ENCODE measurements around the gene ELAVL3.
"Not testable (repeated sequence)": the region's sequence is repeated elsewhere in the genome, so short reads cannot be mapped to it uniquely, and the experiment has no call there.

The ELAVL3 gene

DNA sequence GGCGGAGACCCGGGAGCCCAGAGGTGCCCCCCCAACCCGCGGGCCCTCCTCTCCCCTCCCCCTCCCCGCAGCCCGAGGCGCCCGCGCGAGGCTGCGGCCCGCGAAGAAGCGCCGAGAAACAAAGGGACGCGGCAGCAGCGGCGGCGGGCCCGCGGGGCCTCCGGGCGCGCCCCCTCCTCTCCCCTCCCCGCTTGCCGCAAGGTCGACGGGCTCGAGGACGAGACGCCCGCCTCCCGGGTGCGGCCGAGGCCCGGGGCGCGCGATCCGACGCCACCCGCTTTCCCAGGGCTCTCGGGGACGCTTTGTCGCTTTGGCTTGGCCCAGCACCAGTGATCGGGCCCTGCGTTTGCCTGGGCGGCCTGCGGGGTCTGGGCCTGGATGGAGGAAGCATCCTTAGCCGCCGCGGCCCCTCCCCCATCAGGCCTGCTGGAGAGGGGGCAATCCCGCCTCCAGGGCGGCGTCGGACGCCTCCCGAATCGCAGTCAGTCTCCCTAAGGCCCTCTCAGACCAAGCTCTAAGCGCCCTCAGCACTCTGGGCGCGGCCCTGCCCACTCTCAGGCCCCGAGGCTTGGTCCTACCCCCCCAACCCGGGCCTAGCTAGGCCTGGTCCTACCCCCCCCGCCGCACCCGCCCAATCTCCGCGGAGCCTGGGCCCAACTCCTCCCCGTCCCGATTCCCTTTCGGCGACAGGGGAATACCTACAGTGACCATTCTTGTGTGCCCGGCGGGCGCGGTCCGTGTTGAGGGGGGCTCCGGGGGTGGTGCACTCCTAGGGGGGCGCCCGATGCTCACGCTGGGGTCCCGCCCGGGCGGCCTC, 740 bp downstream of the ELAVL3 start:
- peaks cover 15% of the 10 kb centered on the region for H3K36me3 Mint-ChIP-seq
- H3K27ac Mint-ChIP-seq, result no peak overlapping the region
- H3K4me3 Mint-ChIP-seq, result no peak overlapping the region
- H3K4me1 Mint-ChIP-seq, result peaks cover 32% of the 10 kb centered on the region
- H3K27me3 Mint-ChIP-seq, result peaks cover 78% of the 10 kb centered on the region
- no peaks in the 10 kb centered on the region for H3K9me3 Mint-ChIP-seq
- no peak for DNase-seq
- CTCF ChIA-PET, result no interaction called here

DNA sequence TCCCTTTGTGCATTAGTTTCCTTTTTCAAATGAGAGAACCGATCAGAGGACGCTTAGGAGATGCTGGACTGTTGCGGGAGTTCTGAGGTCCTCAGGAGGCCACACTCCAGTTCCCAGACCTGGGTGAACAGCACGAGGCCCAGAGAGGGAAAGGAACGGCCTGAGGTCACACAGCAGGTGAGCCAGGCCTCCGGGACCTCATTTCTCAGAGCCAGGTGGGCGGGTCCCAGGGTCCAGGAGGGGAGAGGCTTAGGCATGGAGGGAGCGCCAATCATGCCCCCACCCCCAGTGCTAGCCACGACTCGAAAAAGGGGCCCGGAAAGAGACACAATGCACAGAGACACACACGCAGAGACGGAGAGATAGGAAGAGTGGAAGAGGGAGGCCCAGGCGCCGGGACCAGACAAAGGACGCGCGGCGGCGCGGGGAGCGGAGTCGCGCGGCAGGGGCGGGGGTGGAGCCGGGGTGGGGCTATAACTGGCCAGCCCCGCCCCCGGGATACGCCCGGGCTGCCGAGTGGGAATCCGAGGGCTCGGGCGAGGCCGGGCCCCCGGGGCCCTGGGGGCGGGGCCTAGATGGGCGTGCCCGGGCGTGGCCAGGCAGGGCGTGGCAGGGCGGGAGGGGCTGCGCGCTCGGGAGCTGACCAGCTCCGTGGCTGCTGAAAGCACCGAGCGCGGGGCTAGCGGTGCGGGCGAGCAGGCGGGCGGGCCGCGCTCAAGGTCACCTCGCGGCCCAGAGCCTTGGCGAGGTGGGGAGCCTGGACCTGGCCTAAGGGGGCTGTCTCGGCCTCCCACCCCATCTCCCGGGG, 1.6 kb downstream of the ELAVL3 start:
- CTCF ChIA-PET, result no interaction called here
- Mint-ChIP-seq H3K4me3 (no peak overlapping the region), H3K4me1 (peaks cover 30% of the 10 kb centered on the region), H3K9me3 (no peaks in the 10 kb centered on the region), H3K27ac (no peak overlapping the region), H3K27me3 (peaks cover 78% of the 10 kb centered on the region), H3K36me3 (peaks cover 10% of the 10 kb centered on the region)
- DNase-seq, result no peak

DNA sequence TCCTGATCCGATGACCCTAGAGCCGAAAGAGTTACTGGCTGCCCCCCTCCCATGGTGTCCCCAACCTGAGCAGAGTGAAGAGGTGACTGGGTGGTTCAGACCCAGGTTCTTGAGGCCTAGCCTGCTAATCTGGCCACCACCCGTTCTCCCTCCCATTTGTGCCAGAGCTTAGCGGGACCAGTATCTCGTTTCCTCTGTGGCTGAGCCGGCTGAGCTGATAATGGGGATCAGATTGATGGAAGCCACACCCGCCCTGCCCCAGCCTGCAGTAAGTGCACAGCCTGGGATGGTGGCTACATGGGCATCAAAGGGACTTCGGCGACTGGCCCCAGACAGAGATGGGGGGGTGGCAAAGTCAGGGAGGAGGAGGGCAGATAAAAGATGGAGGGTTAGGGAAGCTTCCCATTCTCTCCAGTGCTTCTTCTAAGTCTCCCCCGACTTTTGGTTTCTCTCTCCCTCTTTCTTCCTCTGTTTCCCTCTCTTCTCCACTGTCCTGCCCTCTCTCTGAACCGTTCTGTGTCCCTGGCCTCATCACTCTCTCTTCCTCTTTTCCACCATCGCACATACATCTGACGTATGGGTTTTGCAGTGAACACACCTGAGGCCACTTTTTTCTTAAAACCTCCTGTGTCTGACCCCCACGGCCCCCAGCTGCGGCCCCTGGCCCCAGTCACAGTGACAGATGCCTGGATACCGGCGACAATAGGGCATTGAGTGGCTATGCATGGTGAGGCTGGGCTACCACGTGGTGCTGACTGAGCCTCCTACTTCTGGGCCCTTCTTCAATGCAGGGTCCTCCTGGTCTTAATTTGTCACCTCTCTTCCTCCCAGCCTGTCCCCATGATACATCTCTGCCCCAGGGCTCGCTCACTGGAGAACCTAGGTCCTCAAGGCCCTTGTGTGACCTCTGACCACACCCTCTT, 2.4 kb downstream of the ELAVL3 start:
- Mint-ChIP-seq H3K27me3 (peaks cover 78% of the 10 kb centered on the region), H3K27ac (no peak overlapping the region), H3K9me3 (no peaks in the 10 kb centered on the region), H3K4me3 (no peak overlapping the region), H3K36me3 (peaks cover 7% of the 10 kb centered on the region), H3K4me1 (peaks cover 26% of the 10 kb centered on the region)
- CTCF ChIA-PET, result no interaction called here
- DNase-seq, result no peak

- Mint-ChIP-seq H3K27ac (no peak overlapping the region), H3K9me3 (no peaks in the 10 kb centered on the region), H3K4me1 (peaks cover 5% of the 10 kb centered on the region), H3K27me3 (peaks cover 71% of the 10 kb centered on the region), H3K36me3 (peaks cover 2% of the 10 kb centered on the region), H3K4me3 (no peak overlapping the region)
- DNase-seq, result no peak
- CTCF ChIA-PET, result interaction anchor here (1.4 kb wide), 1 partner anchor 93 kb away, joined by 3 read pairs; no protein-coding TSS in a partner anchor
Measured at GRCh38 chr19:11475861-11476260, 5.0 kb downstream of the ELAVL3 start.

DNA sequence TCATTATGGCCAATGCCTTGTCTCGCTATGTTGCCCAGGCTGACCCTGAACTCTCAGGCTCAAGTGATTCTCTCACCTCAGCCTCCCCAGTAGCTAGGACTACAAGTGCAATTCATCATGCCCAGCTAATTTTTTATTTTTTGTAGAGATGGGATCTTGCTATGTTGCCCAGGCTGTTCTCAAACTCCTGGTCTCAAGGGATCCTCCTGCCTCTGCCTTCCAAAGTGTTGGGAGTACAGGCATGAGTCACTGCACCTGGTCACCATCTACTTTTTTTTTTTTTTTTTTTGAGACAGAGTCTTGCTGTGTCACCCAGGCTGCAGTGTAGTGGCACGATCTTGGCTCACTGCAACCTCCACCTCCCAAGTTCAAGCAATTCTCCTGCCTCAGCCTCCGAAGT, 5.5 kb downstream of the ELAVL3 start:
- H3K27me3 Mint-ChIP-seq, result peaks cover 66% of the 10 kb centered on the region
- H3K4me3 Mint-ChIP-seq, H3K4me1 Mint-ChIP-seq, H3K36me3 Mint-ChIP-seq, DNase-seq, H3K27ac Mint-ChIP-seq, H3K9me3 Mint-ChIP-seq: not testable (repeated sequence)
- CTCF ChIA-PET, result interaction anchor here (1.4 kb wide), 1 partner anchor 92 kb away, joined by 3 read pairs; no protein-coding TSS in a partner anchor

DNA sequence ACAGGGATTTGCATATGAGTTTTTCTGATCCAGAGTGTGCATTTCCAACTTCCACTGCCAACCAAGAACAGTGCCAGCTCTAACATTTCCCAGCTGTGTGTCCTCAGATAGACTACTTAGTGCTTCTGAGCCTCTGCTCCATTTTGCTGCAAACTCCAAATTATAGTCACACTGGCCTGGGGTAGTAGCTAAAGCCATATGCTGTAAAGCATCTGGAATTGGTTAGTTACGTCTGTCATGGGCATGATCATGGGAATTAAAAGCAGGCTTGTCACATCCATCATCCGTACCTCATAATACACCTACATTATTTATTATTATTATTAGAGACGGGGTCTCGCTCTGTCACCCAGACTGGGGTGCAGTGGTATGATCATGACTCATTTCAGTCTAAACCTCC, 7.1 kb downstream of the ELAVL3 start:
- no peak overlapping the region for H3K27ac Mint-ChIP-seq
- no peaks in the 10 kb centered on the region for H3K36me3 Mint-ChIP-seq
- H3K9me3 Mint-ChIP-seq, result no peaks in the 10 kb centered on the region
- CTCF ChIA-PET, result no interaction called here
- no peak for DNase-seq
- no peaks in the 10 kb centered on the region for H3K4me1 Mint-ChIP-seq
- peaks cover 50% of the 10 kb centered on the region for H3K27me3 Mint-ChIP-seq
- no peak overlapping the region for H3K4me3 Mint-ChIP-seq

DNA sequence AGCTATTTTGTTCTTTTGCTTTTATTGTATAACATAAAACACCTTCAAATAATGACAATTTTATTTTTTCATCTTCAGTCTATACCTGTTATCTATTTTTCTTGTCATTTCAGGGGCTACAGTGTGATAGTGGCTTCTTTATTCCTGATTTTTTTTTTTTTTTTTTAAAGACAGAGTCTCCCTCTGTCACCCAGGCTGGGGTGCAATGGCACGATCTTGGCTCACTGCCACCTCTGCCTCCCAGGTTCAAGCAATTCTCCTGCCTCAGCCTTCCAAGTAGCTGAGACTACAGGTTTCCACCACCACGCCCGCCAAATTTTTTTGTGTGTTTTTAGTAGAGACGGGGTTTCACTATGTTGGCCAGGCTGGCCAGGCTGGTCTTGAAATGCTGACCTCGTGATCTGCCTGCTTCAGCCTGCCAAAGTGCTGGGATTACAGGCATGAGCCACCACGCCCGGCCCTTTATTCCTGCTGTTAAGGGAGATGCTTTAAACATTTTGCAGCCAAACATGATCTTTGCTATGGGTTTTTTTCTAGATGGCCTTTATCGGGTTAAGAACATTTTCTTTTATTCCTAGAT, 12.5 kb downstream of the ELAVL3 start:
- not testable (repeated sequence) for H3K27ac Mint-ChIP-seq, DNase-seq, H3K4me1 Mint-ChIP-seq, H3K9me3 Mint-ChIP-seq, H3K36me3 Mint-ChIP-seq, H3K4me3 Mint-ChIP-seq
- CTCF ChIA-PET, result interaction anchor here (1.7 kb wide), 1 partner anchor 14 kb away, joined by 5 read pairs; no protein-coding TSS in a partner anchor
- H3K27me3 Mint-ChIP-seq, result peaks cover 16% of the 10 kb centered on the region

DNA sequence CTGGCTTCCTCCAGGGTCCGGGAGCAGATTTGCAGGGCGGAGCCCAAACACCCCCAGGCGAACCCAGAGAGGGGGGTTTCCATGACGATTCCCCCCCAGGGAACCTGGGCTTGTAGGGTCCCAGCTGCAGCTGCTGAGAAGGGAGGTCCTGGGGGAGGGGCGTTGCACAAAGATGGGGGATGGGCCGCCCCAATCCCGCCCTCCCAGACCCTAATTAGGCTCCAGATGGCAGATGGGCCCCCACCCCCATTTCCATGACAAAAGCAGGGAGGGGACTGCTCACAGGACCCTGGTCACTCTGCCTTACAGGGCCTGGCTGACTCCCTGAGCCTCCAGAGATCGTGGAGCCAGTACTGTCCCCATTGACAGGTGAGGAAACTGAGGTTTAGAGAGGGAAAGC, 15.2 kb downstream of the ELAVL3 start:
- H3K36me3 Mint-ChIP-seq, result no peaks in the 10 kb centered on the region
- DNase-seq, result no peak
- H3K27ac Mint-ChIP-seq, result no peak overlapping the region
- H3K4me3 Mint-ChIP-seq, result no peak overlapping the region
- peaks cover 4% of the 10 kb centered on the region for H3K27me3 Mint-ChIP-seq
- CTCF ChIA-PET, result no interaction called here
- no peaks in the 10 kb centered on the region for H3K4me1 Mint-ChIP-seq
- no peaks in the 10 kb centered on the region for H3K9me3 Mint-ChIP-seq

GRCh38 chr19:11464333-11465265, 16.2 kb downstream of the ELAVL3 start:
- no peak overlapping the region for H3K27ac Mint-ChIP-seq
- H3K27me3 Mint-ChIP-seq, result peaks cover 11% of the 10 kb centered on the region
- no peaks in the 10 kb centered on the region for H3K4me1 Mint-ChIP-seq
- CTCF ChIA-PET, result no interaction called here
- H3K4me3 Mint-ChIP-seq, result no peak overlapping the region
- no peaks in the 10 kb centered on the region for H3K36me3 Mint-ChIP-seq
- no peaks in the 10 kb centered on the region for H3K9me3 Mint-ChIP-seq
- no peak for DNase-seq

DNA sequence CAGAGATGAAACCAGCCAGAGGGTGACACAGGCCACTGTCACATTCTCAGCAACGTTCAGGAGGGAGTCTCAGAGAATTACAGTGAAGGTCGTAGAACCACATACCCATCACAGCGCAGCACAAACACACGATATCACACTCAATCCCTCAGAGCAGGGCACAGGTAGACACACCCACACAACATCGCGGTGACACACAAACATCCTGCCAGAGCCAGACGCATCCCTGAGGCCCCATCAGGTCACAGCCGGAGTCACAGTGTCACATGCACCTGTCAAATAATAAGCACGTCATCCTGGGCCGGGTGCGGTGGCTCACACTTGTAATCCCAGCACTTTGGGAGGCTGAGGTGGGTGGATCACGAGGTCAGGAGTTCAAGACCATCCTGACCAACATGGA, 17.5 kb downstream of the ELAVL3 start:
- Mint-ChIP-seq H3K36me3 (no peaks in the 10 kb centered on the region), H3K27ac (no peak overlapping the region), H3K4me1 (no peaks in the 10 kb centered on the region), H3K4me3 (no peak overlapping the region), H3K9me3 (no peaks in the 10 kb centered on the region), H3K27me3 (peaks cover 16% of the 10 kb centered on the region)
- DNase-seq, result no peak
- CTCF ChIA-PET, result no interaction called here

- no peak for DNase-seq
- H3K27ac Mint-ChIP-seq, result no peak overlapping the region
- H3K36me3 Mint-ChIP-seq, result no peaks in the 10 kb centered on the region
- H3K4me3 Mint-ChIP-seq, result no peak overlapping the region
- H3K27me3 Mint-ChIP-seq, result peaks cover 26% of the 10 kb centered on the region
- no peaks in the 10 kb centered on the region for H3K4me1 Mint-ChIP-seq
- no peaks in the 10 kb centered on the region for H3K9me3 Mint-ChIP-seq
- CTCF ChIA-PET, result no interaction called here
Measured at GRCh38 chr19:11461453-11461852, 19.4 kb downstream of the ELAVL3 start.

GRCh38 chr19:11460207-11460606, 20.6 kb downstream of the ELAVL3 start:
- Mint-ChIP-seq H3K4me1 (no peaks in the 10 kb centered on the region), H3K4me3 (no peak overlapping the region), H3K36me3 (no peaks in the 10 kb centered on the region), H3K9me3 (no peaks in the 10 kb centered on the region), H3K27ac (no peak overlapping the region), H3K27me3 (peaks cover 26% of the 10 kb centered on the region)
- DNase-seq, result peak; percentile 35
- CTCF ChIA-PET, result interaction anchor here (1.5 kb wide), 1 partner anchor 10 kb away, joined by 3 read pairs; no protein-coding TSS in a partner anchor

- not testable (repeated sequence) for H3K9me3 Mint-ChIP-seq, H3K36me3 Mint-ChIP-seq, H3K4me3 Mint-ChIP-seq, H3K27ac Mint-ChIP-seq, H3K4me1 Mint-ChIP-seq, DNase-seq
- CTCF ChIA-PET, result interaction anchor here (0.6 to 1.5 kb wide), 2 partner anchors 9 to 26 kb away, joined by 3 to 4 read pairs; no protein-coding TSS in a partner anchor
- H3K27me3 Mint-ChIP-seq, result peaks cover 26% of the 10 kb centered on the region
Measured at GRCh38 chr19:11458912-11459311, 21.9 kb downstream of the ELAVL3 start.

Data from activated naive CD4-positive, alpha-beta T cell treated with anti-CD3 and anti-CD28 coated beads, Interleukin-2, amount 10 ng/mL, durations not matched to agents 7 days and 5 days (primary cell).